ENCODE measurements around the gene RADIL.

The RADIL gene

GRCh38 chr7:4833691-4834600 is 49.6 kb downstream of the RADIL start:
- FAIRE-seq (no peak), DNase-seq (ENCODE audit: insufficient read length, low spot score) (no peak)
- TF ChIP-seq CTCF (IDR thresholded peaks at IDR 0.05; ENCODE audit: insufficient read depth, missing control alignments): no peak

- TF ChIP-seq CTCF (IDR thresholded peaks at IDR 0.05; ENCODE audit: insufficient read depth, missing control alignments): no peak
- DNase-seq (ENCODE audit: insufficient read length, low spot score): no peak
- no peak for FAIRE-seq
These were observed 50.3 kb downstream of the RADIL start for GRCh38 chr7:4833176-4833575.

DNA sequence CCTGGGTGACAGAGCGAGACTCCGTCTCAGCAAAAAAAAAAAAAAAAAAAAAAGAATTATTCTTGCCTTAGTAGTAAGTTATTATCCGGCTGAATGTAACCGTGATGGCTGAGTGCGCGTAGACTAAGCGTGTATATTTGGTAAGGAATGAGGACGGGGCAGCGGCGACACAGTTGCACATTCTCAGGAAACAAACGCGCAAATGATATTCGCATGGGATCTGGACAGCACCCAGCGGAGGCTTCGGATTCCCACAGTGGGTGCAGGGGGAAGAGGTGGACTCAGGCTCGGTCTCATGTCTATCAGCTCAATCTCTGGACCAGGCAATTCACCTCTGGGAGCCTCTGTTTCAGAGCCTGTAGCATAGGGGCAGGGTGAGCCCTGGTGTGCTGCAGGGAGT is 50.8 kb downstream of the RADIL start:
- DNase-seq (ENCODE audit: insufficient read length, low spot score): no peak
- FAIRE-seq: no peak
- no peak for TF ChIP-seq CTCF (IDR thresholded peaks at IDR 0.05; ENCODE audit: insufficient read depth, missing control alignments)

GRCh38 chr7:4831723-4832495 is 51.6 kb downstream of the RADIL start:
- no peak for TF ChIP-seq CTCF (IDR thresholded peaks at IDR 0.05; ENCODE audit: insufficient read depth, missing control alignments)
- FAIRE-seq: no peak

GRCh38 chr7:4830176-4830575 is 53.3 kb downstream of the RADIL start:
- DNase-seq (ENCODE audit: insufficient read length, low spot score) (peak; percentile 64), FAIRE-seq (peak; percentile 74)
- TF ChIP-seq CTCF (IDR thresholded peaks at IDR 0.05; ENCODE audit: insufficient read depth, missing control alignments): peak; percentile 100

More at GRCh38 chr7:4831723-4832495, 51.6 kb downstream of the RADIL start:
- DNase-seq (ENCODE audit: insufficient read length, low spot score): no peak

GRCh38 chr7:4828720-4829383 is 54.7 kb downstream of the RADIL start:
- DNase-seq (ENCODE audit: insufficient read length, low spot score): no peak
- no peak for TF ChIP-seq CTCF (IDR thresholded peaks at IDR 0.05; ENCODE audit: insufficient read depth, missing control alignments)
- FAIRE-seq: no peak
